22Rv1 (cell line): ENCODE results near the gene ANG.

Experiments used
- CTCF ChIP-seq: fragments of 450-650 bp; IDR thresholded peaks from 2 replicates; pipeline ENCODE4 v1.5.1; 2017; ENCODE audit warnings: mild to moderate bottlenecking
- ZFX ChIP-seq: fragments of 450-650 bp; IDR thresholded peaks from 2 replicates; pipeline ENCODE4 v1.6.1; 2017; ENCODE audit warnings: antibody characterized with exemption, borderline replicate concordance

- TF ChIP-seq CTCF, result no peak
- no peak for TF ChIP-seq ZFX
Observed at GRCh38 chr14:20726531-20726930, 38.0 kb downstream of the ANG start.
